Stimulated activated CD4-positive, alpha-beta T cell treated with anti-CD3 and anti-CD28 coated beads, Interleukin-4, amount 100 ng/mL, for 48 hours (primary cell): Measurements from ENCODE around the gene NFATC2.

Source experiments
- DNase-seq, 2 donors: peaks; one replicate each; pipeline ENCODE4 v3.0.0-alpha.2; 2020; ENCODE audit warnings: low read depth in 2 of 2

The NFATC2 gene

DNA sequence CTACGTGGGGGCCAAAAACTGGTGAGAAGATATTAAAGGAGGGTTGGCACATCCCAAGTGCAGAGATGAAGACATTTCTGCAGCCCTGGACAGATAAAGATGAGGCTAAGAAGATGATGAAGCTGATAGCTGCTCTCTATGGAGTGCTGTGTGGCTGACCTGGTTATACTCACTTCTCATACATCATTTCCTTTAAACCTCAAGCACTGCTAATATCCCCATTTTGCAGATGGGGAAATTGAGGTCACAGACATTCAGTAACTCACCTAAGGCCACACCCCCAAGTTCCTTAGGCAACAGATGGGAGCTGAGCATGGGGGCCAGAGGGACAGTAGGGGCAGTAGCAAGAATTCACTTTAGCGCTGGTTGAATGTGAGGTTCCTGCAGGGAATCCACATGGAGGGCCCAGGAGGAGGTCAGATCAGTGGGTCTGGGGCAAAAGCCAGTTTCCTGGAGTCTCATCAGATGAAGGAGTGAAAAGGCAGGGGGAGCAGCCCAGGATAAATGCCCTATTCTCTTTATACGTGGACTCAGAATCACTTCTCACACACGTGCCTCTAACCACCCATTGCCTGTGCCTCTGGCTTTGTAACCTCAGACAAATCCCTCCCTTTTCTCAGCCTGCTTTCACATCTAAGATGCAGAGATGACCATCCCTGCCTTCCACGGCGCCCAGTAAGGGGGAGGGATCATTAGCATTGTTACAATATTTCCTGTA is 125.8 kb downstream of the NFATC2 start:
- DNase-seq = no peak

DNA sequence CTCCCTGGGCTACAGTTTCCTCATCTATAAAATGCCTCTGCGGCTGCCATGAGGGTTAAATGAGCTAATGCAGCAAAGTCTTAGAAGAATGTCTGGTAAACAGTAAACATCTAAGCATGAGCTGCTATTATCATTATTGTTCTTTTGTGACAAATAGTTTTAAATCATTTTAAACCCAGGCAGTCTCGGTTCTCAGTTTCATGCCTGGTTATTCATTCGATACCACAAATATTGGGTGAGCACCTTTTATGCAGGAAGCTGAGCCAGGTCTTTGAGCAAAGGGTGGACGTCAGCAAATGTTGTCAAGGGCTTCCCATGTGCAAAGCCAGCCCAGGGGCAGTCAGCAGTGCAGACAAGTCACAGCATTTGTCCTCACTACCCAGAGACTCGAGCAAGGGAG is 128.7 kb downstream of the NFATC2 start:
- no peak for DNase-seq

DNA sequence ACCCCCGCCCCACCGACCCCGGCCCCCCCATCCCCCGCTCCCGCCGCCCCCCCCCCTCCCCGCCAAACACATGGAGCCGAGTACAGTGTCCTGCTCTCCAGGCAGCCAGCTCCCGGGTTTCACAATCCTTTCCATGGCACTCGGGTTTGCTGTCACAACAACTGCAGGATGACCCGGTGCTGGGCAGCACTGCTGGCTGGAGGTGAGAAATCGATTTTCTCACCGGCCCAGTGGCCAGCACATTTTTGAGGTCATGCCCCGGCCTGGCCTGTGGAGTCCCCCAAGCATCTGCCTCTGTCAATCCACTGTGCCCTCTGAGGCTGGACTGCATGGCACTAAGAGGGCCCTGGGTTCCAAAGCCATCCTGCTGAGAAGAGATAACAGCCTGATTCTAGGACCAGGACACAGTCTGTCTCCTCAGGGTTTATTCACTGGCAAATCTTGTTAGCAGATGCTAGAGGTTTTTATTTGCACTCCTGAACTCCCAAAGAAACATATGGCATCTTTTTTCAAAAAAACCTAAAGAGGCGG is 129.5 kb downstream of the NFATC2 start:
- no peak for DNase-seq

DNA sequence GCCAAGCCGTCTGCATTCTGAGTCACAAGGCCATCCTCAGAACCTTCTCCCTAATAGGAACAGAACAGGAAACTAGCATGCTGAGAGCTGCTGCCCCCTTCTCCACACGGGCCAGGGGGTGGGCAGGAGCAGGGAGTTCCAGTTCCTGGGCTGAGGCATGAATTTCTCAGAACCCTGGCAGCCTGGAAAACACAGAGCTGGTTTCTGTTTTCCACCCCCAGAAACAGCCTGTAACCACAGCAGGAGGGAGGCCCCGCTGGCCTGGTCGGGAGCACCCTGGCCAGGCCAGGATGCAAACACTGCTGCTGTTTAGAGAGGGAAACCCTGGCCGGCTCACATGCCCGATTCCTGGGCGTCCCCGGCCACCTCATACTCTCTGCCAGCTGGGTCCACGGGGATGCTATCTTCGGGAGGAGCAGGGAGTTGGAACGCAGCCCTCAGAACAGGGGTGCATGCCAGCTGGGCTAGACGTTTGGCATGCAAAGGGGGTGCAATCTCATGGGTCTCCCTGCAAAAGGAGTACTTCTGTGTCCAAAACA is 130.1 kb downstream of the NFATC2 start:
- DNase-seq = no peak

DNA sequence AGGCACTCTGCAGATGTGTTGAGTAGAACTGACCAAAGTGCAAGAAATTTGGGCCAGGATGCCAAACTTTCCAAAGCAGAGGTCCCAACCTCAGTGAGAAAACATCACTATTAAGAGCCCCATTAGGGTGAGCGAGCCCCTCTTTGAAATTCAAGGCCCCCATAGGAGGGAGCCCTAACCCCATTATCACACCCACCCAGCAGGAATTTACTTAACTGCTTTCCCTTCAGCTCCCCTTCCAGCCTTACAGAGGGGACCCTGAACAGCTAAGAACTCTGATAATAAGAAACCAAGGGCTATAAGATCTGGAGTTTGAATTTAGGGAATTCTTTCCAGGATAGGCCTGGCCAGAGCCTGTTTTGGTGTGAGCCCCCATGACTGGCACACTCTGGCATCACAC is 130.6 kb downstream of the NFATC2 start:
- DNase-seq = no peak

DNA sequence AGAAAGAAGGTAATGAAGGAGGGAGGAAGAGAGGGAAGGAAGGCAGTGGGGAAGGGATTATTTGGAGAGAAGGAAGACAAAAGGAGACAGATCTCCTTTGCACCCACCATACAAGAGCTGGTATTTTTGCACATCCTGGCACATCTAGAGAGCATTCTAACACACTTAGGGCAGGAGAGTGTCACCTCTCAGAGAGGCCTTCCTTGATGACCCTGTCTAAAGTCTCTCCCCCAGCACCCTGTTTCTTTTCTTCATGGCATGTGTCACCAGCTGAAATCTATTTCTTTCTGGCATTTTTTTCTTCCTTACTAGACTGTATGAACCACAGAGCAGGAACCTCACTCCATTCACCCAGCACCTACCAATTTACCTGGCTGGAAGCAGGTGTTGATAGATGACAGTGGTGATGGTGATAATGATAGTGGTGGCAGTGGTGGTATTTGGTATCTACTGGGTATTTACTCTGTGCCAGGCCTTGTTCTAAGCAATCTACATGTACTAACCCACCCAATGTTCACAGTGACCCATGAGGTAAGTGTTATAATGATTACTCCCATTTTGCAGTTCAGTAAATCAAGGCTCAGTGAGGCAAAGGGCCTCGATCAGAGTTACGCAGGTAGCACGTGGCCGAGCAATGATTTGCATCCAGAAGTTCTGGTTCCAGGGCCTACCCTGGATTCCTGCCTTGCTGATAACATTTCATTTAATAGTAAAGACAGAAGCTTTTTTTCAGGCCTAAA is 131.8 kb downstream of the NFATC2 start:
- DNase-seq = no peak

DNA sequence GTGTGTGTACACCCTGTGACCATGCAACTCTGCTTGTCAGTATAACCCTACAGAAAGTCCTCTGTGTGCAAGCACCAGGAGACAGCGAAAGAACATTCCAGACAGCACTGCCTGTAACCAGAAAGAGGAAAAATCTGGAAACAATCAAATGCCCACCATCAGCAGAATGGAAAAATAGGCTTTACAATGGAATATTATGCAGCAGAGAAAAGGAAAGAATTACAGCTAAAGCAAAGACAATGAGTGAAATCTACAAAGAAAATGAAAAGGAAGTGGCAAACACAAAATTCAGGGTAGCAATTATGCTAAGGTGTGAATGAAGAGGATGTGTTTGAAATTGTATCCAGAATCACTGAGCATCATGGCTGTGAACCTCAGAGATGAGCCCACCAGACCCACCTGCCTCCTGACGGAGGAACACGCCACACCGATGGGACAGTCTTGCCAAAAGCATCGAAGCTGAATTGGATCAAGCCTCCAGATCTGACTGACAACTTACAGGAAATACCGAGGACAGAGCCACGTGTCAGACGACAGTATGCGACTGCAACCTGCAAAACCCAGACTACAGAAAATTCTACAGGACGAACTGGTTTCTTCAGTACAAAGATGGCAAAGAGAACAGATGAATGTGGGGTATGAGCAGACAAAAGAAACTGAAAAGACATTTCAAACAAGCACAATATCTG is 133.2 kb downstream of the NFATC2 start:
- DNase-seq = no peak

DNA sequence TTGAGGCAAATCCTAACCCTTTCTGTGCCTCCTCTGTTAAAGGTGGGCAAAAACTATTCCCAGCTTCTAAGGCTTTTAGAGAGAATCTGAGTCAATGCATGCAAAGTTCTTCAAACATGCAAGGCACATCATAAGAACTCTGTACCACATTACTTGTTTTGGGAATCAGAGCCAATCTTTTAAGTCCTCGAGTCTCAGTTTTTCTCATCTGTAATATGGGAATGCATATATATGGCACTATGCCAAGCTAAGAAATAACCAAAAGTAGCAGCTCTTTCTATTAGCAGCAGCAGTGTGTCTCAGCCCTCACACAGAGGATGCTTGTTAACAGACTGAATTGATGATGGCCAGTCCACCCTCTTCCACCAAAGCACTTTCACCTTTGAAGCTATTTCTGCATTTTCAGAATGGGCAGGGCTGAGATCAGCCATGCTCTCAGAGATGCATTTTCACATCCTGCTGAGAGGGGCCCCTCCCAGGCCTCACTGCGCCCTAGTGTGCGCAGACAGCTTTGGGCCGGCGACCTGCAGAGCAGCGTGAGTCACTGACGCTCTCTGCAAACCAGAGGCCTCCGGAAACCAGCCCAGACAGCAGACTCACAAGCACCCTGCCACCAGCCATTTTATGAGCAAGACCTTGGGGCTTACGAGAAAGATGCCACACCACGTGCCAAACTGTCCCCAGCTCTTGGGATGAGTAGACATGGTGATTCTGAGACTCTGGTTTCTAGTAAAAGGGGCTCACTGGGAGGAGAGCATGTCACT is 138.0 kb downstream of the NFATC2 start:
- DNase-seq = peak; percentile 63 to 84

DNA sequence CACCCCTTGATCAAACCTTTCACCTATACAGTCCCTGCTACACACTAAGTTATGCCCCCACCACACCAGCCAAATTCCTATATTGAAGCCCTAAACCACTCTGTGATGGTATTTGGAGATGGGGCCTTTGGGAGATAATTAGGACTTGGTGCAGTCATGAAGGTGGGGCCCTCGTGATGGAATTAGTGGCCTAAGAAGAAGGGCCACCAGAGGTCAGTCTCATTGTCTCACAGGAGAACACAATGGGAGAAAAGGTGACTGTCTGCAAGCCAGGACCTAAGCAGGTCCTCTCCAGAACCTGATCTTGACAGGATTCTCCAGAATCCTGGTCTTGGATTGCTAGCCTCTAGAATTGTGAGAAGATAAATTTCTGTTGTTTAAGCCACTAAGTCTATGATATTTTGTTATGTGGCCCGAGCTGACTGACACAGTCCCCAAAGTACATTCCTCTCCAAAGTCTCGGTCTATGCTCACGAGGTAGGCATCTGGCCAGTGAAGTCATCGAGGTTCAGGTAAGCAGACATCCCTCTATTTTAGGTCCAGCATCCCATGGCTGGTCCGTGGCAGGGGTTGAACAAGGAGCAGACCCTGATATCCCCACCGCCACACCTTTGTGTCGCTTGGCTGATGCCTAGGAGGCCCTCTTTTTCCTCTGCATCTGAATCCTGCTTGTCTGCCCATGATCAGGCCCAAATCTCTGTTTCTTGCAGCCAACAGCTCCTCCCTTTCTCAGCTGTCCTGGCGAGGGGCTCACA is 138.9 kb downstream of the NFATC2 start:
- no peak for DNase-seq

DNA sequence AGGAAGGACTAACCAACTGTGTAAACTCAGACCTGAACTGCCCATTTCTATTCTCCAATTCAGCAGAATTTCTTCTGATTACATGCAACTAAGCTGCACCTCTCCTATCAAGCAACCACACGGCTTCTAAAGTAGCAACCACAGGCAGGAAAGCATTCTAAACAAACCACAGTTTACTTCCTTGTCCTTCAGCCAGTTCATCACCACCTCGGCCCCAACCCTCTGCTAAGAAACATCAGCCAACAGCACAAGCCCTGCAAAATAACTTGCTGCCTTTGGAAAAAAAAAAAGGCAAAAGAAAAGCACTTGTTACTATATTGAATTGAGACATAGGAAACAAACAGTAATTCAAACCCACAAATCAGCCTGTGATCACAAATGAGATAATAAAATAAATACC is 140.3 kb downstream of the NFATC2 start:
- DNase-seq = no peak

DNA sequence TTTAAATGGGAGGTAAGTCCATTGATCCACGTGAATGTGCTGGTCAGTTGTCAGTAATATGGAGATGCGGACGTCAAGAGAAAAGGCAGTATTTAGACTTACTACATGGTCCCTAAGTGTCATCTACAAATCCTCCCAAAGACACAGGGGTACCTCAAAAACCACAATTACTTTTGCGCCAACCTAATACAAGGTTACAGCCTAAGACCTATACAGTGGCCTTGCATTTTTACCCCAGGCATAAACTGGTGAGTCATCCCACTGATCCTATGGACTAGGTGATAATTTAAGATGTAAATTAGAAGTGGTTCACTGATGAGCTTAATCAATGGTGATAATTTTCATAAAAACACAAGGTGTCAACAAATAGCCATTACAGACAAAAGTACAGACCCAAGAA is 141.0 kb downstream of the NFATC2 start:
- DNase-seq = no peak

DNA sequence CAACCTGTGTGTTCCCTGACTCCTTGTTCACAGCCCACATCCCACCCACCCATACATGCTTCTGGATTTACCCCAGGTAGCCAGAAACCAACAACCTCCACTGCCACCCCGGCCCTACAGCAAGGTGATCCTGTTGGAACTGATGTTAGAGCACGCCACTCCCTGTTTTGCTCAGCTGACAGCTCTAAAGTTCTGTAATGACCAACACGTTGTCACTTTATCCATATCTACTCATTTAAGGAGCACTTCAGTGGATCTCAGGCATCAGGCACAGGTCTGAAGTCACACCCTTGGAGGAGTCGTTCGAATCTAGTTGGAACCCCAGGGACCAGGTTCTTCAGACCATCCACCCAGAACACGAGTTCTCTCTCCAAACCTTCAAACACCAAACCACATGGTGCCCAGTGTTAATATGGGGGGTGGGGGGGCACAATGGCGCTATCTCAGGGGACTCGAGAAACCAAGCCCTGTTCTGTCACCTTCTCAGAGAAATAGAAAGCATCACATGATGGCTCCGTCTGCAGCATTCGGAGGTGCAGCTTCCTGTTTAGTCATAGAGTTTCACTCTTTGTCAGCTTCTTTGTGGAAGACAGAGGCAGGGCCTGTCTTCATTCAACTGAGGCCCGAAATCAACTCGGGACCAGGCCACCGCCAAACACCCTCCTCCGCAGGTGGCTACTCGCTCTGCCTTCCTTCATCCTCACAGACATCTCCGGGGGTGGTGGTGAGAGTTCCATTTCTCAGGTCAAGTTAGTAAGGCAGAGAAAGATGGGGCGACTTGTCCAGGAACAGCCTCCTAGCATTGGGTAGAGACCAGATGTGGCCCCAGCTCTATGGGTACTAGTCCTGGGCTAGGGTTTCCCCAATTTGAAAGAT is 142.2 kb downstream of the NFATC2 start:
- peak; percentile 47 to 60 for DNase-seq

DNA sequence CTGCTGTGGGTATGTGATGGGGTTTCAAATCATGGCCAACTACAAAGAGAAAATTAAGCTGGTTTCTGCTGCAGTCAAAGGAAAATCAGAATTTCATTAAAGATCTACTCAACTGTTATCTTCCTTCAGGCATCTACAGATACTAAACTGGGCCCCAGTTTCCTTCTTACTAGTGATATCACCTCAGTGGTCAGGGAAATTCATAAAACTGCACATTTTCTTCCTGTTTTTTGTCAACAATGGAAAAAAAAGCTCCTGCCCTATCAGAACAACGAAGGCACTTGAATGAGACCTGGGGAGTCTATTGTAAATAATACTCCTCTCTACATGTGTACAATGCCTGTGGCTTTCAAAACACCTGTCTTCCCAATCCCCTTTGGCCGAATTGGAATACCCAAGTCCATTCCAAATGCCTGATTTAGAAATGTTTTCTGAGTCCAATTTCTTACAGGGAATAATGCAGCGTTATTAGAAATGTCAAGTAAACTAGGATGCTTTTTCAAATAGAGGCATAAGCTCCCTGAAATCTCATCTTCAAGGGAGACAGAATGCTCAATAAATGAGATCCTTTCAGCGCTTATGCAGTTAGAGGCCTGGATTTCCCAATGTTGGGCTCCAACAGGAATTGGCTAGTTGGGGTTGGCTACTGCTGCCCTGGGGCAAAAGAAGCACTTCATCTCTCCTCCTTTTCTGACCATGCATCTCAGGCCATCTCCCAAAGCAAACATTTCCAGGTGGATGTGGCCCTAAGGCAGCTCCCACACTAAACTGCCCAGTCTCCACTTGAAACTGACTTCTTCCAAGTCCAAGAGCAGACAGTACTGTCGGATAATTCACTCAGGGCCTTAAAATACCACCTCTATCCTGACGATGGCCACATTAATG is 143.3 kb downstream of the NFATC2 start:
- no peak for DNase-seq

DNA sequence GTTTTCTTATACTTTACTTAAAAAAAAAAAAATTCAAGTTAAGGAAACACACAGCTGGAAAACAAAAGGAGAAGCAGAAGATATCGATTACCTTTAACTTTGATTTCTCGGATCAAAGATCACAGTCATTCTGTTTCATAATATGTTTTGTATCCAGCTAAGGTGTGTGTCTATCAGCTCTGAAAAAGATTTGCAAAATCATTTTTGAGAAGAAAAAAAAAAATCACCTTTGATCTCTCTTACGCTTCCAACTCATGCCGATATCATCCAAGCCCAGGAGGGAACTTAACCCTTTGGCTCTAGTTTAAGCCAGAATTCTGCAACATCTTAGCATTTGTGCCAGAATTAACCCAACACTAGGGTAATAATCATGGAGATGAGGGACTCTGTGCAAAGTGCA is 144.0 kb downstream of the NFATC2 start:
- no peak for DNase-seq

DNA sequence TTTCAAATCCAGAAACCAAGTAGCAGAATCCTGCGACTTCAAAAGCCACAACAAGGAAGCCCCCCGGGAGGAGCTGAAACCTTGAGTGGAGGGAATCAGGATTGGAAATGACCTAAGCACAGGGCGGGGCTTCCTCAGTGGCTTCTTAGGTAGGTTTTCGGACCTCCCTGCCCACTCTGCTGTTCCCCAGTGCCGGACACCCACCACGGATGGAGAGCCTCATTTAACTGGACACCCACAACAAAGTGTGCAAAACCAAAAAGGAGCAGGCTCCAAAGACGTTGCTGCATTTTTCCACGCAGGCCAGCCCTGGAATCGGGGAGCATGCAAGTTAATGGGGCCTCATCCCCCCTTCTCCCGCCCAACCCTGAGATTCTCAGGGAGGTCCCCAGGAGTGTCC is 144.4 kb downstream of the NFATC2 start:
- no peak for DNase-seq

DNA sequence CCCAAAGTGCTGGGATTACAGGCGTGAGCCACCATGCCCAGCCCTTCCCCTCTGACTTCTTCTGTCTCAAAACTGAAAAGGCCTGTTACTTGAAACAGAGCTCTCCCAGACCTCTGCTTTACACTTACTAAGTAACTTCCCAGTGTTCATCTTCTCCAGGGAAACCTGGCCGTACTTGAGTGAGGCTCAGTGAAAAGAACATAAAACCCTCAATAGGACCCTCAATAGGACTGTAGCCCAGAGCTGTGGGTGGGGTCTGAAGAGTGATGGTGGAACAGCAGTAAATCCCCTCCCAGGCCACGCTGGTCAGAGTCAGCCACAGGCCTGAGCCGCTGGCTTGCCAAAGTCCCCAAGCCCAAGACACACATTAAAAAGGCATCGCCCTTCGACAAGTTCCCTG is 145.4 kb downstream of the NFATC2 start:
- no peak for DNase-seq

DNA sequence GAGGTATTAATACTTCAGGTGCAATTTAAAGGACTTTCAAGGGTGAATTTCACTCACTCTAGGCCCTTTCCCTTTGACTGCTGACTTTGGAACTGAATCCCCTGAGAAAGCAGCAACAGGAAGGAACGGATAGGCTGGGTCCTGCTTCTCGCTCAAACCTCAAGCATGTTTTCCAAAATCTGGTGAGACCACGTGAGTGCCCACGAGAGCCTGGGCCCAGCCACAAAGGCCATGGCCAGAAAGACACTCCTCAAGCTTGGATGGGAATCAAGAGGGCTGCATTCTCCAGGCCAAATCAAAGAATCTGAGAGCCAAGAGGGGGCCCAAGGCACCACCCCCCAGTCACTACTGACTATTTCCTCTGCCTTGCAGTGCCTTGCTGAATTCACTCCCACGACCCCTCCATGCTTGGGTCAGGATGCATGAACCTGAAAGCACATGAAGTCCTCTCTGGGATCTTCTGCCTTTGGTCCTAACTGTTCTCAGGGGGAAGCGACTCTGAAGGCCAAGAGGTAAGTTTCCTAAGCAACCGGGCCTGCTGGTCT is 146.1 kb downstream of the NFATC2 start:
- DNase-seq = no peak

DNA sequence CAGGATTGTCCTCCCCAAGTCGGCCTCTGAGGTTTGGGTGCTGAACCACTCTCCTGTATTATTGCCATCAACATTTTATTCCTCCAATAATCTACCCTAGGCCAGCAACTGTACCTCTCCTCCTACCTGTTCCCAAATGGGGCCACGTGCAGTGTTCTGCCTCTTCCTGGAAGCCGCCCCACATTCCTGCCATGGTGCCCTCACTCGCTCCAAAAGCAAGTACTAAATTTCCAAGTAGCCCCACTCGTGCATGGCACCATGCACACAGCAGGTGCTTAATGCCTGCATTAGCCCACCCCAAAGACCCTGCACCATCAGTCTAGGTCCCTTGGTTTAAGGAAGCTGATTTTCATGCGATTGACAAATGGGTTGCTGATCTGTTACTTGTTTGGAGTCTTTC is 147.8 kb downstream of the NFATC2 start:
- DNase-seq = no peak

DNA sequence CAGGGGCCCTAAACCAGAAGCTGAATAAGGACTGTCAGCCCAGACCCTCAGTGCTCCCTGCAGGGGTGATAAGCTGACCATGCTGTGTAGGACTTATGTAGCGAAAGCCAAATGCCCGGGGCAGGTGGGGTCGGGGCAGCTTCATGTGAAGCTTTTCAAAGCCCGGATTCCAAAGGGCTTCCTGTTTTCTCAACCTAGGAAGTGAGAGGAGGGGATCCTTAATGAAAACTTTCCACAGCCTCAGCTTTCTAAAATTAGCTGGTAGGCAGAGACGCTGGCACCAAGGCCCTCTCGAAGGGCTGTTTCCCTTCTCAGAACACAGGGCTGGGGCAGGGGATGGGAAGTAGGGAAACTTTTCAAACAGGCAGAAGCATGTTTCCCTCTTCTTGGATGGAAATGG is 148.9 kb downstream of the NFATC2 start:
- no peak for DNase-seq
